Measurements from ENCODE around the gene DCAF8. TPM values are rescaled to one million over a fixed set of nuclear protein-coding genes. Genes with fewer than 3 reads are reported as not detected.

The DCAF8 gene
- total RNA-seq, 1 donor from 2014 or later: 172 TPM

- Mint-ChIP-seq H3K36me3 (ENCODE audit: low read depth) (peaks cover 50% of the 10 kb centered on the region), H3K27ac (no peak overlapping the region), H3K4me3 (no peak overlapping the region), H3K4me1 (no peaks in the 10 kb centered on the region), H3K9me3 (no peaks in the 10 kb centered on the region), H3K27me3 (no peaks in the 10 kb centered on the region)
- no peak for DNase-seq
- ChIA-PET CTCF (interaction anchor here (0.8 to 1.7 kb wide), 3 partner anchors 9 to 63 kb away, joined by 3 to 5 read pairs (median 5); no protein-coding TSS in a partner anchor), POLR2A (interaction anchor here (0.7 kb wide), 1 partner anchor 31 kb away, joined by 3 read pairs; no protein-coding TSS in a partner anchor)
- intact Hi-C loops (cut with micrococcal nuclease): no loop called here
- no peak for ATAC-seq (ENCODE audit: low read depth)
- no peak for TF ChIP-seq CTCF (IDR thresholded peaks at IDR 0.05)
Observed at GRCh38 chr1:160228431-160228830, 33.9 kb downstream of the DCAF8 start.

- ATAC-seq (ENCODE audit: low read depth): no peak
- intact Hi-C loops (cut with micrococcal nuclease): no loop called here
- peaks cover 42% of the 10 kb centered on the region for H3K36me3 Mint-ChIP-seq (ENCODE audit: low read depth)
- ChIA-PET CTCF (interaction anchor here (2.0 kb wide), 1 partner anchor 64 kb away, joined by 6 read pairs; no protein-coding TSS in a partner anchor), POLR2A (interaction anchor here (1.2 kb wide), 1 partner anchor 61 kb away, joined by 6 read pairs; no protein-coding TSS in a partner anchor)
- DNase-seq: no peak
- H3K27ac Mint-ChIP-seq: no peak overlapping the region
- no peaks in the 10 kb centered on the region for H3K4me1 Mint-ChIP-seq
- TF ChIP-seq CTCF (IDR thresholded peaks at IDR 0.05): no peak
- H3K27me3 Mint-ChIP-seq: no peaks in the 10 kb centered on the region
- no peaks in the 10 kb centered on the region for H3K9me3 Mint-ChIP-seq
- no peak overlapping the region for H3K4me3 Mint-ChIP-seq
Observed at GRCh38 chr1:160227561-160227960, 34.8 kb downstream of the DCAF8 start.

GRCh38 chr1:160227034-160227433 lies 35.3 kb downstream of the DCAF8 start:
- Mint-ChIP-seq H3K9me3 (no peaks in the 10 kb centered on the region), H3K4me1 (no peaks in the 10 kb centered on the region), H3K4me3 (no peak overlapping the region), H3K27me3 (no peaks in the 10 kb centered on the region), H3K36me3 (ENCODE audit: low read depth) (peaks cover 40% of the 10 kb centered on the region), H3K27ac (no peak overlapping the region)
- ChIA-PET POLR2A (interaction anchor here (1.2 kb wide), 1 partner anchor 61 kb away, joined by 6 read pairs; no protein-coding TSS in a partner anchor), CTCF (interaction anchor here (2.0 kb wide), 1 partner anchor 65 kb away, joined by 6 read pairs; no protein-coding TSS in a partner anchor)
- intact Hi-C loops (cut with micrococcal nuclease): no loop called here
- TF ChIP-seq CTCF (IDR thresholded peaks at IDR 0.05): no peak
- DNase-seq (no peak), ATAC-seq (ENCODE audit: low read depth) (no peak)

GRCh38 chr1:160226623-160227022 lies 35.7 kb downstream of the DCAF8 start:
- Mint-ChIP-seq H3K27ac (no peak overlapping the region), H3K9me3 (no peaks in the 10 kb centered on the region), H3K4me3 (no peak overlapping the region), H3K36me3 (ENCODE audit: low read depth) (peaks cover 36% of the 10 kb centered on the region), H3K27me3 (no peaks in the 10 kb centered on the region), H3K4me1 (no peaks in the 10 kb centered on the region)
- intact Hi-C loops (cut with micrococcal nuclease): no loop called here
- ATAC-seq (ENCODE audit: low read depth) (no peak), DNase-seq (no peak)
- ChIA-PET CTCF (interaction anchor here (2.0 to 2.3 kb wide), 2 partner anchors 26 to 65 kb away, joined by 6 to 9 read pairs; no protein-coding TSS in a partner anchor), POLR2A (no interaction called here)
- TF ChIP-seq CTCF (IDR thresholded peaks at IDR 0.05): no peak

GRCh38 chr1:160225345-160225744 lies 37.0 kb downstream of the DCAF8 start:
- peaks cover 33% of the 10 kb centered on the region for H3K36me3 Mint-ChIP-seq (ENCODE audit: low read depth)
- no peaks in the 10 kb centered on the region for H3K9me3 Mint-ChIP-seq
- no peaks in the 10 kb centered on the region for H3K27me3 Mint-ChIP-seq
- no peaks in the 10 kb centered on the region for H3K4me1 Mint-ChIP-seq
- ChIA-PET CTCF (interaction anchor here (2.3 kb wide), 1 partner anchor 27 kb away, joined by 9 read pairs; no protein-coding TSS in a partner anchor), POLR2A (interaction anchor here (0.6 kb wide), 1 partner anchor 38 kb away, joined by 3 read pairs; no protein-coding TSS in a partner anchor)
- ATAC-seq (ENCODE audit: low read depth) (no peak), DNase-seq (no peak)
- intact Hi-C loops (cut with micrococcal nuclease): no loop called here
- no peak overlapping the region for H3K27ac Mint-ChIP-seq
- no peak overlapping the region for H3K4me3 Mint-ChIP-seq
- TF ChIP-seq CTCF (IDR thresholded peaks at IDR 0.05): no peak
